Transverse colon (tissue), 3 donors: ENCODE data around the gene OLIG1.

Experiments
- POLR2A ChIP-seq: fragments of 450-650 bp; IDR thresholded peaks from one replicate; pipeline ENCODE4 v1.6.1; 2016; ENCODE audit warnings: antibody characterized with exemption, mild to moderate bottlenecking, moderate library complexity
- TF ChIP-seq, protein P1 (sequence below), 5 experiments: fragments of 200-600 bp in 3 of 5; fragments of 450-650 bp in 2 of 5; sonication (generic) in 3 of 5; IDR thresholded peaks; 1 replicate in 2 of 5; 2 replicates in 3 of 5; pipeline ENCODE4 v1.5.1; 2016 to 2017; ENCODE audit warnings: antibody characterized with exemption in 5 of 5, inconsistent platforms in 3 of 5, mild to moderate bottlenecking in 2 of 5, moderate library complexity in 1 of 5

DNA sequence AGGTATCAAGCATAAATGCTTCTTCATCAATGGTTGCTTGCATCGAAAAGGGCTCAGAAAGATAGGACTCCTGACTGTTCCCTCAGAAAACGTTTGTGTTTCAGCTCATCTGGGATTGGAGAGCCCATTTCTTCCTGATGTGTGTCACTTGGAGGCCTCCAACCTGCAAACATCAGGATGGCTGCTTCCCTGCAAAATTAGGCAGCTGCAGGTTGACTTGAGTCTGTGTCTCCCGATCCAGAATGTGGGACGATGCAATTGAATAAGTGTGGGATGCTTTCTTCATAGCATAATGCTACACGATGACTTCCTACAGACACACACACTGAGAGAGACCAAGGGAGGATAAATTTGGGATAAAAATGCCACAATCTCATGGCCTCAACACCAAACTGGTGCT, 42.2 kb downstream of the OLIG1 start:
- TF ChIP-seq POLR2A = no peak
- TF ChIP-seq, protein P1, sequence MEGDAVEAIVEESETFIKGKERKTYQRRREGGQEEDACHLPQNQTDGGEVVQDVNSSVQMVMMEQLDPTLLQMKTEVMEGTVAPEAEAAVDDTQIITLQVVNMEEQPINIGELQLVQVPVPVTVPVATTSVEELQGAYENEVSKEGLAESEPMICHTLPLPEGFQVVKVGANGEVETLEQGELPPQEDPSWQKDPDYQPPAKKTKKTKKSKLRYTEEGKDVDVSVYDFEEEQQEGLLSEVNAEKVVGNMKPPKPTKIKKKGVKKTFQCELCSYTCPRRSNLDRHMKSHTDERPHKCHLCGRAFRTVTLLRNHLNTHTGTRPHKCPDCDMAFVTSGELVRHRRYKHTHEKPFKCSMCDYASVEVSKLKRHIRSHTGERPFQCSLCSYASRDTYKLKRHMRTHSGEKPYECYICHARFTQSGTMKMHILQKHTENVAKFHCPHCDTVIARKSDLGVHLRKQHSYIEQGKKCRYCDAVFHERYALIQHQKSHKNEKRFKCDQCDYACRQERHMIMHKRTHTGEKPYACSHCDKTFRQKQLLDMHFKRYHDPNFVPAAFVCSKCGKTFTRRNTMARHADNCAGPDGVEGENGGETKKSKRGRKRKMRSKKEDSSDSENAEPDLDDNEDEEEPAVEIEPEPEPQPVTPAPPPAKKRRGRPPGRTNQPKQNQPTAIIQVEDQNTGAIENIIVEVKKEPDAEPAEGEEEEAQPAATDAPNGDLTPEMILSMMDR (IDR thresholded peaks at IDR 0.05) = no peak
